ENCODE results near the gene D2HGDH. TPM values are rescaled to one million over a fixed set of nuclear protein-coding genes. Genes with fewer than 3 reads are reported as not detected.

The D2HGDH gene
- total and polyA plus RNA-seq, 10 donors: 18.8 to 69.8 (median 38.0) TPM

GRCh38 chr2:241768850-241769249 is 34.4 kb downstream of the D2HGDH start:
- Histone ChIP-seq H3K27me3 (replicated peaks in 1 of 7) (peaks cover 0 to 19% (median 0%) of the 10 kb centered on the region in 7 donors), H3K27ac (no peak overlapping the region), H3K9me3 (no peaks in the 10 kb centered on the region), H3K4me1 (peaks cover 0 to 38% (median 17%) of the 10 kb centered on the region in 6 donors), H3K36me3 (peaks cover 0 to 14% (median 0%) of the 10 kb centered on the region in 6 donors), H3K4me3 (no peak overlapping the region)
- intact Hi-C loops (cut with DNase I; ENCODE audit: low total_unique reads): no loop called here
- 91 to 96% (median 93%) methylated on average over 9 to 11 of the region's 11 CpGs for WGBS, 5 donors
- no peak for TF ChIP-seq CTCF (IDR thresholded peaks at IDR 0.05 in 8 of 11, conservative IDR thresholded peaks at IDR 0.05 in 3 of 11)
- DNase-seq: peak; percentile 66

GRCh38 chr2:241769819-241770184 is 35.4 kb downstream of the D2HGDH start:
- intact Hi-C loops (cut with DNase I; ENCODE audit: low total_unique reads): no loop called here
- TF ChIP-seq POLR2A (IDR thresholded peaks at IDR 0.05) (no peak), POLR2AphosphoS5 (IDR thresholded peaks at IDR 0.05) (peak in 1 of 3 donors; percentile 32), CTCF (IDR thresholded peaks at IDR 0.05 in 8 of 11, conservative IDR thresholded peaks at IDR 0.05 in 3 of 11) (no peak)
- H3K4me3 ChIP-seq: no peak overlapping the region
- DNase-seq: peak; percentile 64
- H3K27ac ChIP-seq: no peak overlapping the region
- peaks cover 0 to 34% (median 13%) of the 10 kb centered on the region in 6 donors for H3K4me1 ChIP-seq
- no peaks in the 10 kb centered on the region for H3K9me3 ChIP-seq
- H3K27me3 ChIP-seq (replicated peaks in 1 of 7): peaks cover 0 to 28% (median 2%) of the 10 kb centered on the region in 7 donors
- 84 to 95% (median 92%) methylated on average over 11 to 13 of the region's 13 CpGs for WGBS, 5 donors
- peaks cover 0 to 11% (median 0%) of the 10 kb centered on the region in 6 donors for H3K36me3 ChIP-seq

- TF ChIP-seq POLR2AphosphoS5 (IDR thresholded peaks at IDR 0.05): peak in 1 of 3 donors; percentile 15
- no peak for TF ChIP-seq CTCF (IDR thresholded peaks at IDR 0.05 in 8 of 11, conservative IDR thresholded peaks at IDR 0.05 in 3 of 11)
- no peak for TF ChIP-seq POLR2A (IDR thresholded peaks at IDR 0.05)
- intact Hi-C loops (cut with DNase I; ENCODE audit: low total_unique reads): no loop called here
- Histone ChIP-seq H3K27ac (no peak overlapping the region), H3K9me3 (no peaks in the 10 kb centered on the region), H3K4me3 (no peak overlapping the region), H3K36me3 (peaks cover 0 to 11% (median 0%) of the 10 kb centered on the region in 6 donors), H3K4me1 (peaks cover 0 to 34% (median 12%) of the 10 kb centered on the region in 6 donors), H3K27me3 (replicated peaks in 1 of 7) (peaks cover 0 to 34% (median 7%) of the 10 kb centered on the region in 7 donors)
- 72 to 86% (median 76%) methylated on average over 24 to 27 of the region's 27 CpGs for WGBS, 5 donors
- DNase-seq: peak; percentile 63
Observed at GRCh38 chr2:241770185-241770935, 35.9 kb downstream of the D2HGDH start.

- no peak for DNase-seq
- no peaks in the 10 kb centered on the region for H3K9me3 ChIP-seq
- H3K27me3 ChIP-seq (replicated peaks in 1 of 7): peaks cover 0 to 39% (median 12%) of the 10 kb centered on the region in 7 donors
- no peak for TF ChIP-seq POLR2A (IDR thresholded peaks at IDR 0.05)
- TF ChIP-seq POLR2AphosphoS5 (IDR thresholded peaks at IDR 0.05): no peak
- TF ChIP-seq CTCF (IDR thresholded peaks at IDR 0.05 in 8 of 11, conservative IDR thresholded peaks at IDR 0.05 in 3 of 11): no peak
- intact Hi-C loops (cut with DNase I; ENCODE audit: low total_unique reads): no loop called here
- H3K36me3 ChIP-seq: peaks cover 0 to 11% (median 0%) of the 10 kb centered on the region in 6 donors
- H3K4me3 ChIP-seq: no peak overlapping the region
- peaks cover 0 to 34% (median 12%) of the 10 kb centered on the region in 6 donors for H3K4me1 ChIP-seq
- 84 to 97% (median 95%) methylated on average over 7 to 12 of the region's 12 CpGs for WGBS, 5 donors
- H3K27ac ChIP-seq: no peak overlapping the region
Observed at GRCh38 chr2:241770936-241771285, 36.5 kb downstream of the D2HGDH start.

Data from spleen (tissue), 11 donors.